ENCODE results near the gene NUP214.
A peak's percentile ranks its signal among the peaks of the same experiment; 100 is the strongest.

Gene NUP214

GRCh38 chr9:131276891-131277286 is 151.5 kb downstream of the NUP214 start:
- no peak for DNase-seq (ENCODE audit: low read depth in 2 of 2)

GRCh38 chr9:131277287-131277909 is 152.0 kb downstream of the NUP214 start:
- no peak for DNase-seq (ENCODE audit: low read depth in 2 of 2)

GRCh38 chr9:131277910-131278701 is 152.7 kb downstream of the NUP214 start:
- DNase-seq (ENCODE audit: low read depth in 2 of 2), result peak; percentile 60 to 67

- DNase-seq (ENCODE audit: low read depth in 2 of 2), result no peak
Measured at GRCh38 chr9:131278702-131279111, 153.3 kb downstream of the NUP214 start.

GRCh38 chr9:131279196-131279862 is 153.9 kb downstream of the NUP214 start:
- no peak for DNase-seq (ENCODE audit: low read depth in 2 of 2)

- DNase-seq (ENCODE audit: low read depth in 2 of 2), result no peak
Measured at GRCh38 chr9:131279863-131280570, 154.6 kb downstream of the NUP214 start.

- no peak for DNase-seq (ENCODE audit: low read depth in 2 of 2)
Measured at GRCh38 chr9:131280660-131281059, 155.3 kb downstream of the NUP214 start.

GRCh38 chr9:131281119-131281965 is 156.0 kb downstream of the NUP214 start:
- no peak for DNase-seq (ENCODE audit: low read depth in 2 of 2)

- no peak for DNase-seq (ENCODE audit: low read depth in 2 of 2)
Measured at GRCh38 chr9:131282175-131282574, 156.8 kb downstream of the NUP214 start.

- no peak for DNase-seq (ENCODE audit: low read depth in 2 of 2)
Measured at GRCh38 chr9:131282688-131283422, 157.5 kb downstream of the NUP214 start.

Measured in stimulated activated CD4-positive, alpha-beta T cell treated with anti-CD3 and anti-CD28 coated beads, Interleukin-15, amount 100 ng/mL, for 48 hours (primary cell).